ENCODE data around the gene L3MBTL3.
"Not testable (repeated sequence)": the region's sequence is repeated elsewhere in the genome, so short reads cannot be mapped to it uniquely, and the experiment has no call there.

Gene L3MBTL3

GRCh38 chr6:130090796-130091195 lies 72.4 kb downstream of the L3MBTL3 start:
- DNase-seq, result no peak

DNA sequence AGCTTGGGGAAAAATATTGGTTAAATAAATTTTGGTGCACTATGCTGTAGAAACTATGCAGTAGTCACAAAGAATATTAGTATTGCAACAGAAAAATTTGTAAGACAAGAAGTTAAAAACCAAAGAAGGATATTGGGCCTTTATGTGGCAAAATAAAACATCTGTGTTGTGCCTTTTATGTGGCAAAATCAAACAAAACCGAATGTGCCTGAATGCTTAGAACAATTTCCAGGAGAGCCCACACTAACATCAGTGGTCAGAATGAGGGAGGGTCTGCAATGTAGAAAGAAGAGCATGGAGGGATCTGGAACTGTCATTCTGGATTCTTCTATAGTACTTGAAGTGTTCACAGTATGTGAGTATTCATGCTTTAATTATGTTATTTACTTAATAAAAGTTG lies 75.2 kb downstream of the L3MBTL3 start:
- no peak for DNase-seq

GRCh38 chr6:130098317-130098716 lies 79.9 kb downstream of the L3MBTL3 start:
- no peak for DNase-seq

DNA sequence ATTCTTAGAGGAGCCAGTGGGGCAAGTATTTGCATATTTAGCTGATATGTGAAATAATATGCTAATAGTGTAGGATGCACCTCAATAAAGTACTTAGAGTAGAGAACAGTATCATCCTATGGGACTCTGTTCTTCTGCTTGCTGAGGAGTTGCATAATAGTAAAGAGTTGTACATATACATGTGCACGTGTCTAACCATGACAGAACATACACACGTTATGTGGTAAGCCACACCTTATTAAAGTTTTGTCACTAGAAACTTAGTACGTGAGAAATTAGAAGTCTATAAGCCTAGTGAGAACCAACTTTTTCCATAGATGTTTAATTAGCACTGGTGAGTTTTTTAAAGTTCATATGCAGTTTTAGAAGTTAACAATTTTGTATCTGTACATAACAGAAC lies 80.7 kb downstream of the L3MBTL3 start:
- DNase-seq, result no peak

- no peak for DNase-seq
Observed at GRCh38 chr6:130105996-130106704, 87.8 kb downstream of the L3MBTL3 start.

- DNase-seq, result no peak
Observed at GRCh38 chr6:130107710-130108109, 89.3 kb downstream of the L3MBTL3 start.

- no peak for DNase-seq
Observed at GRCh38 chr6:130111031-130111430, 92.7 kb downstream of the L3MBTL3 start.

DNA sequence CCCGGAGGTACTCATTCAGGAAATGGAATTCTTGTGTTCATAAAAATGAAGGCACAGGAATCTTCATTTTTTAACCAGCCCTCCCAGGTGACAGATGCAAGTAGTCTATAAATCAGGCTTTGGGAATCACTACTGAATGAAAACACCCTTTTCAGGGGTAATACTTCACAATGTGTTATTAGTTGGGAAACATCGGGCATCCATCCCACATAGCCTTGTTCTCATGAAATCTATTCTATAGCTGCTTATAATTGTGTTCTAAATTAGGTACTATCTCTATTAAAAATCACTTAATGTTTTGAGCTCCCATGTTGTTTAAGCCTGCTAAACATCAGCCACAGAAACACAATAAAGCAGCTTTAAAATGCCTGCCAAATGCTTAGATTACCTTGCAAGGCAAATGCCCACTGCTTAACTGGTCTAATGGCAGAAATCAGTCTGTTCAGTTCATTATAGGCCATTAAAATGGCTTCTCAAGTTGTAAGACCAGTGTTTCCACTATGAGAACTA lies 94.9 kb downstream of the L3MBTL3 start:
- no peak for DNase-seq

GRCh38 chr6:130115036-130115435 lies 96.7 kb downstream of the L3MBTL3 start:
- no peak for DNase-seq

DNA sequence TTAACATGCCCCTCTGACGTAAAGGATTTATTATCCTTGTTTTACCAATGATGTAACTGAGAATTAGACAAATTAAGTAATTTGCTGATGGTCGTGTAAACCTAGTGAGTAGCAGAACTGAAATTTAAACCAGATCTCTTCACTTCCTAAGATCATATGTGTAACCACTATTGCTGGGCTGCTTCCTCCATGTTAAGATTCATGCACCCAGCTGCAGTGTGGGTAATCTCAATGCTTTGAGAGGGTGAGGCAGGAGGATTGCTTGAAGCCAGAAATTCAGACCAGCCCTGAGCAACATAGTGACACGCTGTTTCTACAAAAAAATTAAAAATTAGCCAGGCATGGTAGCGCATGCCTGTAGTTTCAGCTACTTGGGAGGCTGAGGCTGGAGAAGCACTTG lies 97.9 kb downstream of the L3MBTL3 start:
- DNase-seq, result no peak

DNA sequence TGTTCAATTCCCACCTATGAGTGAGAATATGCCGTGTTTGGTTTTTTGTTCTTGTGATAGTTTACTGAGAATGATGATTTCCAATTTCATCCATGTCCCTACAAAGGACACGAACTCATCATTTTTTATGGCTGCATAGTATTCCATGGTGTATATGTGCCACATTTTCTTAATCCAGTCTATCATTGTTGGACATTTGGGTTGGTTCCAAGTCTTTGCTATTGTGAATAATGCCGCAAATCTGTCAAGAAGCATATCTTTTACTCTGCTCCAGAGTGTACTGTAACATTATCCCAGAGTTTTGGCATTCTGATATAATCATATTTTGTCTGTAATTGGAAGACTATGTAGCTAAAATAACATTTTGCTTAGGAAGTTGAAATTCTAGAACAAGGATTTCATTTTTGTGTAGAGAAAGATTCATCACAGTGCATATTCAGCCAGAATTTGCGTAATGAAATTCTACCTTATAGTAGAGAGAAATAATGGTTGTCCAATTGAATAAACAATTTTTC lies 98.9 kb downstream of the L3MBTL3 start:
- not testable (repeated sequence) for DNase-seq

DNA sequence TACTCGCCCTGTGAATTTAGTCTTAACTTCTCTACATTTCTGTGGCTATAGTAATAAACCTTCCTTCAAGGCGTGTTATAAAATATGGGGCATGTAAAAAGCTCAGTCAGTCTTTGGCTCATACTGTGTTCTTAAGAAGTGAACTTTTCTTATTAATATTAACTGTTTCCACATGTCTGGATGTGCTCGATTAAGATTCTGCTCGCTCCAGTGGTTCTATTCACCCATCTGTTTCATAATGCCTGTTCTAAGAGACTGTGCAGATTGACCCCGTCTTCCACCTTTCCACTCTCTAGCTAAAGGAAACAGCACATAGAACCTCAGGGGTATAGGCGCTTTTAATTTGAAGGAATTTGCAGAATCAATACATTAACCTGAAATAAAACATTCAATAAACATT lies 99.9 kb downstream of the L3MBTL3 start:
- no peak for DNase-seq

GRCh38 chr6:130119211-130119610 lies 100.8 kb downstream of the L3MBTL3 start:
- DNase-seq, result no peak

DNA sequence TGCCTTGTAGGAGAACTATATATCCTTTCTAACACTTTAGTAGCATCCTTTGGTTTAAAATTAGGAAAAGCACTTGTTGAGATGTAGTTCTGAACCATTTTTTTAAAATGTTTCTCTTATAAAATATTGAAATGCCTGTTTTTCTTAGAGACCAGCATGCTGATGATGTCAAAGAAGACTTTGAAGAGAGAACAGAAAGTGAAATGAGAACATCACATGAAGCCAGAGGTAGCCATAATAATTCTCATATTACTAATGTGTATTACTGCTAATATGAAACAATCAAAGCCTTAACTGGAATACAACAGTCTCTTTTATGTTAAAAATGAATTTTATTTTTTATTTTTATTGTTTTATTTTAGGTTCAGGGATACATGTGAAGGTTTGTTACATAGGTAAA lies 102.3 kb downstream of the L3MBTL3 start:
- no peak for DNase-seq

GRCh38 chr6:130122243-130122642 lies 103.9 kb downstream of the L3MBTL3 start:
- no peak for DNase-seq

DNA sequence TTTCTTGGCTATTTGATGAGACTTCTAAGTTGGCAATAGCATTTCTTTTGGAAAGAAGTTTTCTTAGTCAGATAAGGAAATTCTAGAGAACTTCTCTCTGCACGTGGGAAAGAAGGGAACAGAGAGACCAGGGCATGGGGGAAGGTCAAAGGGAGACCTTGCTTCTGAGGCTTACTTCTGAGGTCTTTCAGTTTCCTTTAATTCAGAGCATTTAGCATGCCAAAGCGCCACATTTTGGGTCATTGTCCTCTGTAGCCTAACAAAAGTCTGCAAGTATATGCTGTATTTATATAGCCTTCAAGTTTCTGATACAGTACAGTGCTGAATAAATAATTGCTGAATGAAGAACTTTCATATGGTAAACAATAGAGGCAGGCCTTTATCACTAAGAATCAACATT lies 108.8 kb downstream of the L3MBTL3 start:
- no peak for DNase-seq

GRCh38 chr6:130128326-130128725 lies 109.9 kb downstream of the L3MBTL3 start:
- no peak for DNase-seq

DNA sequence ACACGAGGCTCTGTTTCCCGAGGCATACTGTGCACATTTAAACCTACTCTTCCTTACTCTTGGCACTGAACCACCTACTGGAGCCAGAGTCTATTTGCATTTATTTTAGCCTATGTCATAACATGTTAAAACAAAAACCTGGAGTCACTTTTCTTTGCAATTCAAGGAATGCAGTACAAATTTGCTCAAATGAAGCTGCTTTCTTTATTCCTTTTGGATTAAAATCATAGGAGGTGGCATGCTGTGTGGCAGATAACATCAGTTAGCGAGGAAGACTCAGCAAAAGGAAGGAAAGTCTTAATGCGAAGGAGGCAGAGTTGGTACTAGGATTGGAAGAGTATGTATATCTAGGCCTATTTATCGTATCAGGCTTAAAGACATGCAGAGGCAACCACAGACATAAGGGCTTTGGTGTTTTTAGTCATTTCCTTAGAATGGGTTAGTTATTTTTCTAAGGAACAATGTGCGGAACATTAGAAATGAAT lies 111.4 kb downstream of the L3MBTL3 start:
- DNase-seq, result no peak

DNA sequence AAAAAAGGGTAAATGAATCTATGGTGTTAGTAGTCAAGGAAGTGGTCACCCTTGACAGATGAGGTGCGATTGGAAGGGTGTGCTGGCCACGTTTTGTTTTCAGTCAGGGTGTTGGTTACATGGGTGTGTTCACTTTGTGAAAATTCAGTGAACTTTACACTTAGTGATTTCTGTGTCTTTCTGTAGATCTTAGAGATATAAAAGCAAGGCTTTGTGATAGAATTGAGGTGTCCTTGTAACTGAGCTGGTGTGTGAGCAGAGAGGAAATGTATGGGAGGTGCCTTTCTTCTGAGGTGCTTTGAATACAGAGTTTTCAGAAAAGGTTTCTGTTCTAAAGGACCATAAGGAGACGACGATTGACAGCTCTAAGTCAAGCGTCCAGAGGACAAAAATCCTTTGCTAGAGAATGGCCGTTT lies 113.9 kb downstream of the L3MBTL3 start:
- peak; percentile 40 for DNase-seq

- no peak for DNase-seq
Observed at GRCh38 chr6:130134582-130134981, 116.2 kb downstream of the L3MBTL3 start.

DNA sequence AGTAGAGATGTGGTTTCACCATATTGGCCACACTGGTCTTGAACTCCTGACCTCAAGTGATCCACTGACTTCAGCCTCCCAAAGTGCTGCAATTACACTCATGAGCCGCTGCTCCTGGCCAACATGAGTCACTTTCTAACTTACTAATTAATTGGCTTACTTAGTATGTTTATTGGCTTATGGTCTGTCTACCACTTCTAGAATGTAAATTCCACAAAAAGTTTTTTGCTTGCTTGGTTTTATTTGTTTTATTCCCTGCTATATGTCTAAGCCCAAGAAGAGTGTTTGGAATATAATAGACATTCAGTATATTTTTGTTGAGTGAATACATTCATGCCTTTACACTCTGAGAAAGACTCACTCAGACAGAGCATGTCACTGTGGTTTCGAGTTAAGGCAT lies 118.4 kb downstream of the L3MBTL3 start:
- no peak for DNase-seq

DNA sequence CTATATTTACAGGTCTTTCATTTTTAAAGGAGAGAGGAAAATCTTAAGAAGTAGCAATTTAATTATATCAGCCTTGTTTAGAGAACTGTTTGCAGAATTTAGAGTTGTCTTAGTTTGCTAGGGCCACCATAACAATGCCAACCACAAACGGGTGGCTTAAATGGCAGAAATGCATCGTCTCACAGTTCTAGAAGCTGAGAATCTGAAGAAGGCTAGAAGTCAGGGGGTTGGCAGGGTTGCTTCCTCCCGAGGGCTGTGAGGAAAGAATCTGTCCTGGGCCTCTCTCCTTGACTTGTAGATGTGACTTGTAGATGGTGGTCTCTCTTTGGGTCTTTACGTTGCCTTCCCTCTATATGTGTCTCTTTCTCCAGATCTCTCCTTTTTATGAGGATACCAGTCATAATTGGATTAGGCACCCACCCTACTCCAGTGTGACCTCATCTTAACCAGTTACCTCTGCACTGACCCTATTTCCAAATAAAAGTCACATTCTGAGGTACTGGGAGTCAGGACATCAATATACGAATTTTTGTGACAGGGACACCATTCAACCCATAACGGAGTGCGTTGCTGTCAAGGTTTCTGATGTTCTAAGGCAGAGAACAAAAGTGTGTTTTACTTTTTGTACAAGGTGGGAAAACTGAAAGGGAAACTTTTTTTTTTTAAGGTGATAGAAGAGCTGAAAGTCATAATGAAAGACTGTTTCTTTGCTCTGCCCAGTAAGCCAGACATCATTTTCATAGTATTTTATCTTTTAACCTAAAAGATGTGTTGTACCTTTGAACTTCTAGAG lies 119.9 kb downstream of the L3MBTL3 start:
- no peak for DNase-seq

DNA sequence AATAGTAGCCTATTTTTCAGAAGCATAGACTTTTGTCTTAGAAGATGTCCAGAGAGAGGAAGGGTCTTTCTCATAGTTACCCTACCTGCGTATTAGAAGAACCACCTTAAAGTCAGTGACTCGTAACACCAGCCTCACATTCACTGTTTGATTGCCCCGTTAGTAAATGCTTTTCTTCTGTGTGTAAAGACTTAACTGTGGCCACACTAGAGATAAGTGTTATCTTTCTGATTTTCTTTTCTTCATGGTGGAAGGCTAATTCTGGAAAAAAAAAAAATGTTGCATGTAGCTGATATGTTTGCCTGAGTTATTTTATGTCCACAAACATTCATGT lies 120.5 kb downstream of the L3MBTL3 start:
- DNase-seq, result no peak

DNA sequence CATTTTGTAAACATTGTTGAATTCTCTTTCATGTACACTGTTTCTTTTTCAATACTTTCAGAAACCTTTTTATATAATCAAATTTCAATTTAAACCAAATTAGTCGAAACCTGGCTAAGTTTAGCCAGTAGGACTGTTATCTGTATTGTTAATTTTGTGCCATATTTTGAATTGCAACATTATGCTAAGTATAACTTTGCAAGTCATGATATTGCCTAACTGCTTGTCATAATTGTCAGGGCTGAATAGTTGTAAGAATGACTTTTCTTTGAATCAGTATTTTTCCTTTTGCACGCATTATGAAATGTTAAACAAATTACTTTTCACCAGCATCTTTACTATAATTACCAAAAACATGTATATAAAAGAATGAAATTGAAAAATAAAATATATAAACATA lies 121.7 kb downstream of the L3MBTL3 start:
- DNase-seq, result no peak

Measured in activated T-cell treated with anti-CD3 and anti-CD28 coated beads, Interleukin-2, amount 50 U/mL, for 1 hour (primary cell).